CD4-positive, alpha-beta T cell treated with Interleukin-17A for 1 hour (primary cell): ENCODE results near the gene CR1.
"Not testable (repeated sequence)": the region's sequence is repeated elsewhere in the genome, so short reads cannot be mapped to it uniquely, and the experiment has no call there.

Experiments used
- DNase-seq: peaks from one replicate; pipeline ENCODE4 v3.0.0-alpha.2; 2020

The CR1 gene

DNA sequence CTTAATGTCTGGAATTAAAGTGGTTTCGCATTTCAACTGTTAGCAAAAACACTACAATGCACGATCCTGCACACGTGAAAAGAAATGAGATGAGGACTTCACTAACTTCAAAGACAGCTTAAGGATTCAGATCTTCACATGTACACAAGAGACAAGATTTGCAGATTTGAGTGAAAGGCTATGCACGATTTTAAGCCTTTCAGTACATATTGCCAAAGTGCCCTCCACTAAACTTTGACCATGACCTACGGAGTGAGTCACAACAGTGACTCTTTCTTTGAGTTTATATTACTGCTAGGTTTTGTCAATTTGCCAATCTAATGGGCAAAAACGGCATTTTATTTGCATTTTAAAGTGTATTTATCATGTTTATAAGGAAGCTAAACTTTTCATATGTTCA, 107.8 kb downstream of the CR1 start:
- DNase-seq: no peak

DNA sequence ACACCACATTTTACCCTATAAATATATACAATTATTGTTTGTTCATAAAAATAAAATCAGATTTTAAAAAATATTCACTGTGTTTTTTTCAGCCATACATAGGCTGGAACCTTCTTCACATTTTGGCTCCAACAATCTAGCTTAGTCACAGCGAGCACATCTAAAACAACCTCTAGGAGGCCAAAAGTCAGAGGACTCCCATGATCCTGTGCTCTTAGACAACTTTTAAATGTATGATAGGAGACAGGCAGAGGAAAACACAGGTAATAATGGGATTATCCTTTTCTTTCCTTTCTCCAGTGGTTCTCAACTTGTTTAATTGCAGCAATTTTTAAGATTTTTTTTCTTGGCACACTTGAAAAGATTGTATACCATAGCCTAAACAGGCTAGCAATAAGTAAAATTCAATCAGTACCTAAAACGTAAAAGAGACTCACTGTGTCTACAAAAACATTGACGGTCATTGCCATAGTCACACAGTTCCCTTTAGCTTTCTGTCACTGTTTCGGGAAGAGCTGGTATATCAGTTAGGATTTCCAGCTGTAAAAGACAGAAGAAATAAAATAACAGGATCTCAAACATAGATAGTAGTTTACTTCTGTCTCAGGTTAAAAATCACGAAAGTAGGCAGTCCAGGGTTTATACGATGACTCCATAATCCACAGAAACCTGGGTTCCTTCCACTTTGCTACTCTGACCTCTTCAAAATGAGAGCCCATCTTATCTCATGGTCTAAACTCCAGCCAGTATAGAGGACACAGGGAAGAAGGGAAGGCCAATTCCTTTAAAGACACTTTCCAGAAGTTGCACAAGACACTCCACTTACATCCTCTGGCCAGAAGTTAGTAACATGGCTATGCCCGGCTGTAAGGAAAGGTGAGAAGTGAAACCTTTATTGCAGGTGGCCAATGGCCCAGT, 109.7 kb downstream of the CR1 start:
- DNase-seq: no peak

DNA sequence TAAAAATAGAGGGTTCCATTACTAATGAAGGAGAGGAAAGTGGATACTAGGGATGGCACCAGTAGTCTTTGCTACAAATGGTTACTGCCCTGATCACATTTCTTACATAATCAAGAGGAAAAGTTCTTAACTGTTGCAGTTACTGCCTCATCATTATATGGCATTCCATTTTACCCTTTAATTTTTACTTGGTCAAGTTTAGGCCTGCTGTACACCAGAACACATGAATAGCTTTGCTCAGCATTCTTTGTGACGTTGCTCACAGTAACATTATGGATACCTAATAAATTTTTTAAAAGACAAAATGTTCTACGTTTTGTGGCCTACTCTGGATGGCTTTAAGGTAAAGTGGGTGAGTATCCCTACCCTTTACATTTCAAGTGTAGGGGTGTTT, 110.4 kb downstream of the CR1 start:
- DNase-seq: no peak

DNA sequence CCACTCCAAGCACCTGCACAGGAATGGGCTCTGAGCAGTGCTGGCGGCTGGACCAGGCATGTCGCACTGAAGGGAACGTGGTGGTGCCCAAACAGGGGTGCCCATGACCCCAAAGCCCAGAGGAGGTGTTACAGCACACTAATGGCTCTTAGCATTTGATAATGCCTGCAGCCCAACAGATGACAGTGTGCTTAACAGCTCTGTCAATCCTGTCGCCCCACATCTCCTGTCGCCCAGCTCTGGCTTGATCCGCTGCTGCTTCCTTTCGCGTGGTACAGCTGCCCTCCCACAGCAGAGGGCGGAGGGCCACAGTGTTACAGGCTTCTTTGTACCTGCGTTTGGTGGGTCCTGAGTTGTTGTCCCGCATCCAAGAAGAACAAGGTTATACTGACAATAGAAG, 116.8 kb downstream of the CR1 start:
- no peak for DNase-seq

DNA sequence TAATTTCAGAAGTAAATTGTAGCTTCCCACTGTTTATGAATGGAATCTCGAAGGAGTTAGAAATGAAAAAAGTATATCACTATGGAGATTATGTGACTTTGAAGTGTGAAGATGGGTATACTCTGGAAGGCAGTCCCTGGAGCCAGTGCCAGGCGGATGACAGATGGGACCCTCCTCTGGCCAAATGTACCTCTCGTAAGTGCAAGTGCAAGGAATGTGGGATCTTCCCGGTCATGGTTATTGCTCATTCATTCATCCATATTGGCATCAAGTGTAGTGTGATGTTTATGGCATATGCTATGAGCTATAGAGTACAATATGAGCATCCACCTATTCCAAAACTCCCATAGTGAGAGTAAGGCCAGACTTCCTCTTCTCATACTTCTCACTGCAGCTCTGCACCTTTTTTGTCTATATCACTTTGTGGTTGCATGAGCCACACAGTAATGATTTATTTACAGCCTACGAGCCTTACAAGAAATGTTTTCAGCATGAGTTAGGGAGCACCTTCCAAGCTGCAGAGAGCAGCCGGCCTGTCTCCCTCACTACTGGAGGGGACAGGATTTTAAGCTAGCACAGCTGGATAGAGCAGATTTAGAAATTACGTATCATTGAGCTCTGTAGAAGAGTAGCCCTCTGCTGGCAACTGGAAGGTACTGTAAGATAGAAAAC, 124.0 kb downstream of the CR1 start:
- DNase-seq: peak; percentile 43

DNA sequence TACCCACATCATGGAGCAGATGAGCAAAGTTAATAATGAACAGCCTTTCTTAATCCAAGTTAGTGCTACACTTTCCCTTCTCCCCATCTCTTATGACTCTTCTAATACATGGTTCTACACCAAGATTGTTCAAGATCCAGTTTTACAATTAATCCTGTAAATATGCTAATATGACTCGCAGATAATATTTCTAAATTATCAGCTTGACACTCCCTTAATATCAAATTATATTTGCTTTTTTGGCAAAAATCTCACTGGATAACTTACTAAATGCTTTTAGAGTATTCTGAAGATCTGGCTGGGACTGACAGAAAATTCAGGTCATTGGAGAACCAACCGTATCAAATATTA, 124.6 kb downstream of the CR1 start:
- DNase-seq: no peak

DNA sequence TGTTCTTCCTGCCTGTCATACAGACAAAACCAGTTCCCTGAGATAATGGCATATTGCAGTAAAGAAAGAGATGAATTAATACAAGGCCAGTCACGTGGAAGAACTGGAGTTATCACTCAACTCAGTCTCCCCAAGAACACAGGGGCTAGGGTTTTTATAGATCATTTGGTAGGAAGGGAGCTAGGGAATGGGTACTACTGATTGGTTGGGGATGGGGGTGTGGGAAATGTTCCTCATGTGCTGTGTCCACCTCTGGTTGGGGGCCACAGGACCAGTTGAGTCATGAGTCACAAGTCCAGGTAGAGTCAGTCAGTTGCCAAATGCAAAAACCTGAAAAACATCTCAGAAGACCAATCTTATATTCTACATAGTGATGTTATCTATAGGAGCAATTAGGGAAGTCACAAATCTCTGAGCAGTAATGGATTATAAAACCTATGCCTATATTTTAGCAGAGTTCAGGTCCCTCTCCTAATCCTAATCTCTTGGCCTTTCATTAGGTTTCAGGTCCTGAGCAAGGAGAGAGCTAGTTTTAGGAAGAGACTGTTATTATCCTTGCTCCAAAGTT, 129.6 kb downstream of the CR1 start:
- not testable (repeated sequence) for DNase-seq

DNA sequence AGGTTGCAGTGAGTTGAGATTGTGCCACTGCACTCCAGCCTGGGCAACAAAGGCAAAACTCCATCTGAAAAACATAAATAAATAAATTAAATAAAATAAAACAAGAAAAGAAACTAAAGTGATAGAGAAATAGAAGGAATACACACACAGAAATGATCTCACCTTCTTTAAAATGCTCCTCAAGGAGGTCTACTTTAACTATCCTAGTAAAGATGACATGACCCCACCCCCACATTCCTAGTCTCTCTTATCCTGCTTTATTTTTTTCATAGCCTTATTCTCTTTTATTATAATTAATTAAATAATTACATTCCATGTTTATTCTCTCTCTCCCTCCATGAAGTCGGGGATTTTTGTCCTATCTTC, 131.0 kb downstream of the CR1 start:
- no peak for DNase-seq

DNA sequence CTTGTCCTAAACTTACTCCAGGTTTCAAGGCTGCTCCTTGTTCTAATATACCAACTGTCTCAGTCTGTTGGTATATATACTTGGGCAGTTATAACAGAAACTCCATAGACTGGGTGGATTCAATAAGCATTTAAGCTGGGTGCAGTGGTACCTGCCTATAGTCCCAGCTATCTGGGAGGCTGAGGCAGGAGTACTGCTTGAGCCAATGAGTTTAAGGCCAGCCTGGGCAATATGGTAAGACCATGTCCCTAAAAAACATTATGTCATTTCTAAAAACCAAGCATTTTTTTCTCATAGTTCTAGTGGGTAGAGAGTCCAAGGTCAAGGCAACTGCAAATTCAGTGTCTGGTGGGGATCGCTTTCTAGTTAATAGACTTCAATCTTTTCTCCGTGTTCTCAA, 131.5 kb downstream of the CR1 start:
- DNase-seq: no peak

DNA sequence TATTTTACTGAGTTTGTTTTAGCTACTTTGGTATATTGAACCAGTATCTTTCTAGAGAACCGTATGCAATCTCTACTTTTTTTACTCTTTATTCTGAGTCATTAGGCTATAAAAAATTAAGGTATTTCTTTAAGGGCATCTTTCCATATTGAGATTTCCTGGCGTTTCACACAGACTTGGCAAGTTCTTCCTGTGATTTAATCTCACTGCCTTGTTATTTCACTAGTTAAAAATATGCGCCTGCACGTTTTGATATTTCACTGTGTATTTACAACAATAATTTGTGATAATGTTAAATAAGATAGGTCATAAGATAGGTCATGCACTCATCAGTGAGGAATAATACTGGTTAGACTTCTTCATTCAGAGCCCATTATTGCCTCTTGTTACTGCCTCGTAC, 132.8 kb downstream of the CR1 start:
- DNase-seq: no peak

DNA sequence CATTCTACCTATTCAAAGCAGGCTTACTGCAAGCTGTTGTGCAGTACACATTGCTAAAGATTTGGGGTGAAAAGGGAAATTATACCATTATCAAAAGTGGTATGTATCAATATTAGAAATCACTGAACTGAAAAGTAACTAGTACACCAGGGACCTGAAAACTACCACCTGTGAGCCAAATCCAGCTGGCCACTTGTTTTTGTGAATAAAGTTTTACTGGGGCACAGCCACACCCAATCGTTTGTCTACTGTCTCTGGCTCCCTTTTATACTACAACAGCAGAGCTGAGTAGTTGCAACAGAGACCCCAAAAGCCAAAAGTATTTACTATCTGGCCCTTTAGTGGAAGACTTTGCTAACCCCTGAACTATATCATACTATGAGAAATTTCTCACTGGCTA, 135.2 kb downstream of the CR1 start:
- DNase-seq: no peak

DNA sequence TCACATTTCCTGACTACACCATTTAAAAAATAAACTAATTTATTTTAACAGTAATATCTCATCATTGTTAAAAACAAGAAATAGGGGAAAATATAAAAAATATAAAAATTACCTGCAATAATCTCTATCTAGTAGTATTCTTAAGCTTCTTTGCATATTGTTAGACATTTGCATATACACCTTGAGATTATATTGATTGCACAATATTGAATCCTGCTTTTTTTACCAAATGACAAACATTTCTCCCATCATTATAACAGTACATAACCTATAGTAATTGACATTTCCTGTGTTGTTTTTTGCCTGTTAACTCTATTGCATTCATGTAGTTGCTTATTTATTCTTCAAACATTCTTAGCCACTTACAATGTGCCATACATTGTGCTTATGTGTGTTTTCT, 137.3 kb downstream of the CR1 start:
- no peak for DNase-seq

DNA sequence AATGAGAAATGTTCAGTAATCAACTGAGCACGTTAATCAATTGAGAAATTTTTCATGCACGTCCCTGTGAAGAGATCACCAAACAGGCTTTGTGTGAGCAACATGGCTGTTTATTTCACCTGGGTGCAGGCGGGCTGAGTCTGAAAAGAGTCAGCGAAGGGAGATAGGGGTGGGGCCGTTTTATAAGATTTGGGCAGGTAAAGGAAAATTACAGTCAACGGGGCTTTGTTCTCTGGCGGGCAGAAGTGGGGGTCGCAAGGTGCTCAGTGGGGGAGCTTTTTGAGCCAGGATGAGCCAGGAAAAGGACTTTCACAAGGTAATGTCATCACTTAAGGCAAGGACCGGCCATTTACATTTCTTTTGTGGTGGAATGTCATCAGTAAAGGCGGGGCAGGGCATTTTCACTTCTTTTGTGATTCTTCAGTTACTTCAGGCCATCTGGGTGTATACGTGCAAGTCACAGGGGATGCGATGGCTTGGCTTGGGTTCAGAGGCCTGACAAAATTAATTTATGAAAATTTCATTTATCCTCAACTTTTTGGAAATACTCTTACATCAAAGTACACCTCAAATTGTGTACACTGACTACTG, 137.8 kb downstream of the CR1 start:
- not testable (repeated sequence) for DNase-seq

DNA sequence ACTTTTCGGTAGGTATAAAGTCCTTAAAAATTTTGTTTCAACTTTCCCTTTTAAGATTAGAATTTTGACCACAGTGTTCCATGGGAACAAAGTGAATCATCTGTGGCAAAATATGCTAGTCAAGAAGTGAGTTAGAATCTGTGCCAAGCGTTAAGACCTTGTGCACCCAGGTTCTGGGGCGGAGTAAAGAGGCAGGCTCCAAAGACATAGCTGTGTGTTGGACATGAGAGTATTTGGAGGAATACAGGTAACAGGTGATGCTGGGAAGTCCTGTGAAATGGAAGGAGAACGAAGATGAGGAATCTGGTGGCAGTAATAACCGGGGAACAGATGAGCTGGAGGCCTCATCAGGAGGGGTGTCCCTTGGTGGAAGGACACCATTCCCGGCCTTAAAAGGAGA, 138.3 kb downstream of the CR1 start:
- DNase-seq: not testable (repeated sequence)

DNA sequence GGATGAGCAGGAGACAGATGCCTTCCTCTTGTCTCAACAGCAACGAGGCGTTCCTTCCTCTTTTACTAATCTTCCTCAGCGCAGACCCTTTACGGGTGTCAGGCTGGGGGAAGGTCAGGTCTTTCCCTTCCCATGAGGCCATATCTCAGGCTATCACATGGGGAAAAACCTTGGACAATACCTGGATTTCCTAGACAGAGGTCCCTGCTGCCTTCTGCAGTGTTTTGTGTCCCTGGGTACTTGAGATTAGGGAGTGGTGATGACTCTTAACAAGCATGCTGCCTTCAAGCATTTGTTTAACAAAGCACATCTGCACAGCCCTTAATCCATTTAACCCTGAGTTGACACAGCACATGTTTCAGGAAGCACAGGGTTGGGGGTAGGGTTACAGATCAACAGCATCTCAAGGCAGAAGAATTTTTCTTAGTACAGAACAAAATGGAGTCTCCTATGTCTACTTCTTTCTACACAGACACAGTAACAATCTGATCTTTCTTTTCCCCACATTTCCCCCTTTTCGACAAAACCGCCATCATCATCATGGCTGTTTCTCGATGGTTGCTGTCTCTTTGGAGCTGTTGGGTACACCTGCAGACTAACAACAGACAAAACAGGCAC, 139.7 kb downstream of the CR1 start:
- DNase-seq: not testable (repeated sequence)

DNA sequence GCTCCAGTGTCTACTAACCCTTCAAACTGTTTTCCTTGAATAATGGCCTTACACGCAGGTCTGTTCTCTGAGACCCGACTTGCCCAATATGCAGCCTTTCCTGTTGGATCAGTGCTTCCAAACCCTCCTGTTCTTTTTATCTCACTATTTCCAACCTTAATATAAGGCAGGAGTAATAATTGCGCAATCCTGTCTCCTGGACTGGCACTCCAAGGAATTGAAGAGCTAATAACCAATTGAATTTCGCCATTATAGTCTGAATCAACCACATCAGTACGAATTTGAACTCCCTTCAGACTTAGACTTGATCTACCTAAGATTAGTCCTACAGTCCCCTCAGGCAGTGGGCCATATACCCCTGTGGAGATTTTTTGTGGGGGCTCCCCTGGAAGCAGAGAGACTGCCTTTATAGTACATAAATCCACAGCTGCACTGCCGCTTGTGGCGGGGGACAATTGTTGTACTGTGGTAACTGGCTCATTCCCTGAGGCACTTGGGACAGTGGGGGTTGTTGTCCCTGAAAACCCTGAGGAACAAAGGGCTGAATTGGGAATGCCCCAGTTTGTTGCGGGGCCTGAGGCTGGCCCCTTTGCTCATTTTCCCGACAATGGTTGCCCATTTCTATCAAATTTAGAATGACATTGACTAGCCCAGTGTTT, 142.7 kb downstream of the CR1 start:
- DNase-seq: not testable (repeated sequence)

DNA sequence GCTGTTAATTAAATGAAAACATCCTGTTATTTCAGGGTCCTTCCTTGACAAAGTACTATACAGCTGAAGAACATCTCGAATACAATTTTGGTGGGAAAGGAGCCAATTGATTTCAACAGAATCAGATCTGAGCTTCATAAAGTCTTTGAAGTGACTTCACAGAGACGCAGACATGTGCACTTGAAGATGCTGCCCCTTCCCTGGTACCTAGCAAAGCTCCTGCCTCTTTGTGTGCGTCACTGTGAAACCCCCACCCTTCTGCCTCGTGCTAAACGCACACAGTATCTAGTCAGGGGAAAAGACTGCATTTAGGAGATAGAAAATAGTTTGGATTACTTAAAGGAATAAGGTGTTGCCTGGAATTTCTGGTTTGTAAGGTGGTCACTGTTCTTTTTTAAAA, 143.4 kb downstream of the CR1 start:
- not testable (repeated sequence) for DNase-seq

DNA sequence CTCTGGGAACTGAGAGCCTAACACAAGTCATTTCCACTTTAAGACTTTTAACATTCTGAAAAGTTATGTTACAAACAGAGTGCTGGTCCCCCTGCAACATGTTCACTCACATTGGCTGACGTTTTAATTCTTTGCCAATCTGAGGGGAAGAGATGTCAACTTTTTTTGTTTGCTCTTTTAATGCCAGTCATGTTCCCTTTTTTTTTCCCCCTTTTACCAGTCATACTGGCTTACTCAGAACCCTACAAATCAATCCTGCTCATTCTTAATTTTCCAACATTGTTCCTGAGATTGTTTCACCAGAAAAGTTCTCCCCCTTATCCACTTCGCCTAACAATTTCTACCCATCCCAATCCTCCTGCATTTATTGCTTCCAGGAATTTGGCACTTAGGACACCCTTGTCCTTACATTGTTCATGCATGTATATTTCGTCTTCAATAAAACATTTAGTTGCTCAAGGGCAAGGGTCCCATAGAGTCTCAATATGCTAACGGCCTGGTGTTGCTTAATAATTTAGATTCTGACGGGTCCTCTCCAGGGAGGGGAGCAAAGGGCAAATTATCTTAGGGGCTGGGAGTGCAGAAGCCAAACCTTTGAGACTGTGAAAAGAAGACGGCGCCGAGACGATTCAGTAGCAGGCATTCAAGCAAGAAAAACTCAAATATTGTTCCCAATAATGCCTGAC, 148.4 kb downstream of the CR1 start:
- no peak for DNase-seq

DNA sequence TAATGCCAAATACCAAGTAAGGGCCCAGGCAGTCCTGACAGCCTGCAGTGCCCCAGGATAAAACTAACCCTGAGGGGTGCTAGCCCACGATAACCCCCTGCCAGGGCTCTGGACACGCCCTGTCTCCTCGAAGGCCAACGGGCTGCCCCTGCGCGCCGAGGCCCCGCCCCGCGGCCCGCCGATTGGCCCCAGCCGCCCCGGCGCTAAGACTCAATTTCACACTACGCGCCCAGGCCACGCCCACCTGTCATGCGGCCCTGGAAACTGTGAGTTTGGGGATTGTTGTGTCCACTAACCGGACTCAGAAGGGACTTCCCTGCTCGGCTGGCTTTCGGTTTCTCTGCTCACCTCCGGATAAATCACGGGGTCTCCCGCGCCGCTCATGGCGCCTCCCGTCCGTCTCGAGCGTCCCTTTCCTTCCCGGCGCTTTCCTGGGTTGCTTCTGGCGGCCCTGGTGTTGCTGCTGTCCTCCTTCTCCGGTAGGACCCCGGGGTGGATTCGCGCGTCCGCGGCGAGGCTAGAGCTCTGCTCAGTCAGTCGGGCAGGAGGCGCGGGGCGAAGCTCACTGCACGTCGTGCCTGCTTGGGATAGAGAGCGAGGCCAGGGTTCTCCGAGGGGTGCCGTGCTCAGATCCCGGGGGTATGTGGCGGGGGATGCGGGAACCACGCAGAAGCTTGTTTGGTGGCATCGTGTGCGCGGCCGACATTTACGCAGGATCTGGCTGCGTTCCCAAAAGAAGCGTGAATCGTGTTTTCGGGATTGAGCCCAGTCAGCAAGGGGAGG, 149.1 kb downstream of the CR1 start, which contains the start of gene CR1L:
TSS of gene CR1L (plus strand) at position 282 of the 783 bp plus-strand sequence. CDS start at position 383, 101 bp downstream.
- peak; percentile 63 for DNase-seq

DNA sequence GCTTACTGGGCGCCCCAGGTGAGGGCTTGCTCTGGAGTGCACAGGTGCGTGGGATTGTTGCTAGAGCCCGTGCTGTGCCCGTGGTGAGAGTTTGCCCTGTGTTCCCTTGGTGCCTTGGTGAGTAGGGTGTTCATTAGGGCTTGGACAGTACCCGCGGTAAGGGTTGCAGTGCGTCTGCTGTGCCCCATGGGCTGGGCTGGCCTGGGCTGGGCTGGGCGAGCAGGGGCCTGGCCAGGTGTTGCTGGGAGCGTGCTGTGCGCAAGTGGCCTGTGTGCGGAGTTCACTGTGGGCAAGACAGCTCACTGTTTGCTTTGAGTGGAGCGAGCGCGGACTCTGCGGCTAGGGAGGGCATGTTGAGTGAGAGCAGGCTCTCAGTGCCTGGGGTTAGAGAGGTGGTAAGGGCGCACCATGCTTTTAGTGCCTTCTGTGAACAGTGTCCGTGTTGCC, 149.7 kb downstream of the CR1 start:
- no peak for DNase-seq

DNA sequence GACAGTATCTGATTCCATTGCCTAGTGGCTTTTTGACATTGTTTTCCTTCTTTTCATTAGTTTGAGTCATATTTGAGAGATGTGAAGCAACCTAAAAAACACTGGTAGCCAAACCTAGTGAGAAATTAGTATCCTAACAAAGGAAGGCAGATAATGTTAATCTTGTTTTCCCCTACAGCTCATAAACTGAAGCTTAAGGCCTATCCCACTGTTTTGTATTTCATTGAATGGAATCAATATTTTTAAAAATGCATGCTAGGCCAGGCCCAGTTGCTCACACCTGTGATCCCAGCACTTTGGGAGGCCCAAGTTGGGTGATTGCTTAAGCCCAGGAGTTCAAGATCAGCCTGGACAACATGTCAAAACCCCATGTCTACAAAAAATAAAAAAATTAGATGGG, 150.2 kb downstream of the CR1 start:
- no peak for DNase-seq
